Measurements from ENCODE around the gene GRIP2. TPM values are rescaled to one million over a fixed set of nuclear protein-coding genes. Genes with fewer than 3 reads are reported as not detected.

GRIP2 gene
- total and polyA plus RNA-seq, 3 experiments from 2014 or later, result not detected

DNA sequence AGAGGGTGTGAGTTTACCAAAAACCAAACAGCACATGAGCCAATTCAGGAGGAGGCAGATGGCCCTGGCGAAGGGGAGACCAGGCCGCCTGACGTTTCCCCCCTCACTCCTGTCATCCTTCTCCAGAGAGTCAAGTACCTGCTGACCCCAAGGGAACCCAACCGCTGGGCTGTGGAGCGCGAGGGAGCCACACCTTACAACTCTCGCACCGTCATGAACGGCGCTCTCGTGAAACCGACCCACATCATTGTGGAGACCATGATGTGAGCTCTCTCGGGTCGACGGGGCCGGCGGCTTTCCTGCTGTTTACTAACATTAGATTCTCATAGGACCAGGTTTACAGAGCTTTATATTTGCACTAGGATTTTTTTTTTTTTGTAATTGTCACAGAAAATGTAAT lies 55.4 kb downstream of the GRIP2 start:
- peaks cover 9 to 95% (median 35%) of the 10 kb centered on the region in 3 donors for H3K36me3 Mint-ChIP-seq
- no peak overlapping the region for H3K27ac ChIP-seq (ENCODE audit: low read depth, low read length)
- H3K4me1 ChIP-seq (ENCODE audit: insufficient read depth, low read length), result no peaks in the 10 kb centered on the region
- H3K9me3 Mint-ChIP-seq, result no peaks in the 10 kb centered on the region
- H3K9me3 ChIP-seq (ENCODE audit: low read length), result no peaks in the 10 kb centered on the region
- peaks cover 32% of the 10 kb centered on the region for H3K36me3 ChIP-seq (ENCODE audit: insufficient read depth, low read length)
- H3K27me3 ChIP-seq (ENCODE audit: insufficient read depth, low read length, poor library complexity, severe bottlenecking), result no peaks in the 10 kb centered on the region
- no peak for DNase-seq
- no peaks in the 10 kb centered on the region for H3K27me3 Mint-ChIP-seq
- peak overlapping the region in 1 of 8 donors; percentile 22 for H3K27ac Mint-ChIP-seq
- CTCF ChIA-PET, result interaction anchor here (1.5 to 1.6 kb wide), 2 partner anchors 16 to 24 kb away, joined by 3 to 4 read pairs; no protein-coding TSS in a partner anchor
- H3K4me1 Mint-ChIP-seq, result no peaks in the 10 kb centered on the region
- no peak overlapping the region for H3K4me3 Mint-ChIP-seq
- no peak overlapping the region for H3K4me3 ChIP-seq (ENCODE audit: low read length)
- POLR2A ChIA-PET, result interaction anchor here (0.6 kb wide), 1 partner anchor 340 kb away, joined by 3 read pairs; no protein-coding TSS in a partner anchor

DNA sequence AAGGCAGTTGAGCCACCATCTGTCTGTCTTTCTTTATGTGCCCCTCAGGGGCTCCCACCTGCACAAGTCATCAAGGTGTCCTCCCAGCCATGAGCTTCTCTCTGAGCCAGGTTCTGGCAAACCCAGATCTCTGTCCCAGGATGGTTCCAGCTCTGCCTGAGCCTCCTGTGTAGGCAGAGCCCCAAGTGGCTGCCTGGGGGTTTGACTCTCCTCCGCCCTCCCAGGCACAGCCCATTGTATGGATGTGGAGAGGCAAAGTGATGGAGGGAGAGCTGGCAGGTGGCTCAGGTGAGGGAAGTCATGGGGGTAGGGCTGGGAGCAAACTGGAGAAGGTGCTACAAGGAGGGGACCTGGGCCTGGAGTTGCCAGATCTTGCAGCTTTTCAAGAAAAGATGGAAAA lies 56.9 kb downstream of the GRIP2 start:
- H3K4me1 ChIP-seq (ENCODE audit: insufficient read depth, low read length), result no peaks in the 10 kb centered on the region
- H3K27me3 Mint-ChIP-seq, result no peaks in the 10 kb centered on the region
- peaks cover 9 to 98% (median 39%) of the 10 kb centered on the region in 3 donors for H3K36me3 Mint-ChIP-seq
- H3K9me3 ChIP-seq (ENCODE audit: low read length), result no peaks in the 10 kb centered on the region
- no peak overlapping the region for H3K27ac ChIP-seq (ENCODE audit: low read depth, low read length)
- no peaks in the 10 kb centered on the region for H3K9me3 Mint-ChIP-seq
- H3K27ac Mint-ChIP-seq, result peak overlapping the region in 5 of 8 donors; percentile 14 to 79 (median 65)
- H3K27me3 ChIP-seq (ENCODE audit: insufficient read depth, low read length, poor library complexity, severe bottlenecking), result no peaks in the 10 kb centered on the region
- ChIA-PET POLR2A (no interaction called here), CTCF (interaction anchor here (1.2 kb wide), 1 partner anchor 15 kb away, joined by 3 read pairs; no protein-coding TSS in a partner anchor)
- peaks cover 45% of the 10 kb centered on the region for H3K36me3 ChIP-seq (ENCODE audit: insufficient read depth, low read length)
- H3K4me3 Mint-ChIP-seq, result no peak overlapping the region
- DNase-seq, result no peak
- no peaks in the 10 kb centered on the region for H3K4me1 Mint-ChIP-seq
- H3K4me3 ChIP-seq (ENCODE audit: low read length), result no peak overlapping the region

DNA sequence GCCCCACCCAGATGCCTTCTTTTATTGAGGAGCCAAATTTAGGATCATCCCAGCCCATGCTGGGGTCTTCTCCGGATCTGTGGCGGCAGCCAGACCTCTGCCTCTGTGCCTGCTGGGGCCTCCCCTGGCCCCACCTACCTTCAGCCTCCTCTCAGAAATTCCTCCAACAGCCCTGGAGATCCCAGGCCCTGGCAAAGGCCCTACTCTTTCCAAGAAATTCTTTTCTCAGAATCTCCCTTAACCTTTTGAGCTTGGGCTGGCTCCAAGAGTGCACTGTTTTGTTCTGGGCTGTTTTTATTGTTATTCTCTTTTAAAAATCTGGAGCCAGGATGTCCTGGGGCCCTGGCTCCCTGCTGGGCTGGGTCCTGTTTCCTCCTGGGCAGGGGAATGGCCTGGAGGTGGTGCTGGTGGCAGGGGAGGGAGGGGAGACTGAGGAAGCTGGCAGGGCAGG lies 57.8 kb downstream of the GRIP2 start:
- Mint-ChIP-seq H3K9me3 (no peaks in the 10 kb centered on the region), H3K27me3 (no peaks in the 10 kb centered on the region), H3K36me3 (peaks cover 9 to 98% (median 42%) of the 10 kb centered on the region in 3 donors), H3K27ac (peak overlapping the region in 1 of 8 donors; percentile 6), H3K4me3 (no peak overlapping the region), H3K4me1 (no peaks in the 10 kb centered on the region)
- no peak overlapping the region for H3K4me3 ChIP-seq (ENCODE audit: low read length)
- peaks cover 46% of the 10 kb centered on the region for H3K36me3 ChIP-seq (ENCODE audit: insufficient read depth, low read length)
- H3K4me1 ChIP-seq (ENCODE audit: insufficient read depth, low read length), result no peaks in the 10 kb centered on the region
- ChIA-PET POLR2A (no interaction called here), CTCF (no interaction called here)
- no peak overlapping the region for H3K27ac ChIP-seq (ENCODE audit: low read depth, low read length)
- no peaks in the 10 kb centered on the region for H3K27me3 ChIP-seq (ENCODE audit: insufficient read depth, low read length, poor library complexity, severe bottlenecking)
- no peaks in the 10 kb centered on the region for H3K9me3 ChIP-seq (ENCODE audit: low read length)
- DNase-seq, result no peak

DNA sequence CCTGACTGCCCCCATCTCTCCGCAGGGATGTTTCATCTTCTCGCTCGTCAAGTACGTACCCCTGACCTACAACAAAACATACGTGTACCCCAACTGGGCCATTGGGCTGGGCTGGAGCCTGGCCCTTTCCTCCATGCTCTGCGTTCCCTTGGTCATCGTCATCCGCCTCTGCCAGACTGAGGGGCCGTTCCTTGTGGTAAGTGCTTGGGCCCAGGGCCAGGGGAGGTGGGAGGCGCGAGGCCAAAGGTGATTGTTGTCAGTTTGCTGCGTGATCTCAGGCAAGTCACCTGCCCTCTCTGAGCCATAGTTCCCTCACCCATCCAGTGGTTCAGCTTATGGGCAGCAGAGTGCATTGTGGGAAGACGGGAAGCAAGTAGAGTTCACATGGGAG lies 58.5 kb downstream of the GRIP2 start:
- POLR2A ChIA-PET, result no interaction called here
- Histone ChIP-seq H3K4me1 (ENCODE audit: insufficient read depth, low read length) (no peaks in the 10 kb centered on the region), H3K27me3 (ENCODE audit: insufficient read depth, low read length, poor library complexity, severe bottlenecking) (no peaks in the 10 kb centered on the region), H3K9me3 (ENCODE audit: low read length) (no peaks in the 10 kb centered on the region), H3K27ac (ENCODE audit: low read depth, low read length) (no peak overlapping the region), H3K36me3 (ENCODE audit: insufficient read depth, low read length) (peaks cover 51% of the 10 kb centered on the region), H3K4me3 (ENCODE audit: low read length) (no peak overlapping the region)
- H3K36me3 Mint-ChIP-seq, result peaks cover 3 to 98% (median 39%) of the 10 kb centered on the region in 3 donors
- H3K4me1 Mint-ChIP-seq, result no peaks in the 10 kb centered on the region
- DNase-seq, result no peak
- no peak overlapping the region for H3K4me3 Mint-ChIP-seq
- CTCF ChIA-PET, result interaction anchor here (1.4 kb wide), 1 partner anchor 278 kb away, joined by 3 read pairs; no protein-coding TSS in a partner anchor
- no peaks in the 10 kb centered on the region for H3K27me3 Mint-ChIP-seq
- H3K27ac Mint-ChIP-seq, result peak overlapping the region in 2 of 8 donors; percentile 59 to 88
- no peaks in the 10 kb centered on the region for H3K9me3 Mint-ChIP-seq

DNA sequence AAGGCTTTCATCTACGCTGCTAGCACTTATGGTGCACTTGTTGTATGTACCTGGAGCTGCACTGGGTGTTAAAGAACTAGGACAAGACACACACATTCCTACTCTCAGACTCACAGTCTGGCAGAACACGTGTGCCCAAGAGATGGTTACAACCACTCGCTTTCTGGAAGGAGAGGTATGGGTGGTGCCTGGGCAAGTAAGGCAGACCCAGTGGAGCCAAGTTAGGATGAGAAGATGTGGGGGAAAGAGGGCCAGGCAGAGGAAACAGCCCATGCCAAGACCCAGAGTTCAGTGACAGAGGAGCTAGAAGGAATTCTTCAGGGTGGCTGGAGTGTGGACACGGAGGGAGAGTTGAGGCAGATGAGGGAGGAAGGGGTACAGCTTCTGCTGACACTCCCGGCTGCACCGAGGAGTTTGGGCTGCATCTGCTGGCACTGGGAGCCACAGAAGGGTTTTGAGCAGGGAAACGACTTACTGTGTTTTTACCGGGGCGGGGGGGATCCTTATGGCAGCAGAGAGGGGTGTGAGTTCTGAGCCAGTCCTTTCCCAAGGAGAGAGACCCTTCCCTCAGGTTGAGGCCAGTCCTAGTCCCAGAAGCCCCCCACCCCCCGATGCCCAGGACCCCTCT lies 59.0 kb downstream of the GRIP2 start:
- H3K36me3 ChIP-seq (ENCODE audit: insufficient read depth, low read length), result peaks cover 54% of the 10 kb centered on the region
- no peaks in the 10 kb centered on the region for H3K27me3 ChIP-seq (ENCODE audit: insufficient read depth, low read length, poor library complexity, severe bottlenecking)
- H3K9me3 ChIP-seq (ENCODE audit: low read length), result no peaks in the 10 kb centered on the region
- H3K27ac ChIP-seq (ENCODE audit: low read depth, low read length), result no peak overlapping the region
- no peaks in the 10 kb centered on the region for H3K4me1 Mint-ChIP-seq
- H3K4me1 ChIP-seq (ENCODE audit: insufficient read depth, low read length), result no peaks in the 10 kb centered on the region
- no peaks in the 10 kb centered on the region for H3K9me3 Mint-ChIP-seq
- no peak overlapping the region for H3K4me3 ChIP-seq (ENCODE audit: low read length)
- no peaks in the 10 kb centered on the region for H3K27me3 Mint-ChIP-seq
- POLR2A ChIA-PET, result no interaction called here
- no peak overlapping the region for H3K4me3 Mint-ChIP-seq
- peaks cover 3 to 98% (median 39%) of the 10 kb centered on the region in 3 donors for H3K36me3 Mint-ChIP-seq
- no peak for DNase-seq
- peak overlapping the region in 2 of 8 donors; percentile 43 to 64 for H3K27ac Mint-ChIP-seq
- CTCF ChIA-PET, result interaction anchor here (1.4 kb wide), 1 partner anchor 278 kb away, joined by 3 read pairs; no protein-coding TSS in a partner anchor

DNA sequence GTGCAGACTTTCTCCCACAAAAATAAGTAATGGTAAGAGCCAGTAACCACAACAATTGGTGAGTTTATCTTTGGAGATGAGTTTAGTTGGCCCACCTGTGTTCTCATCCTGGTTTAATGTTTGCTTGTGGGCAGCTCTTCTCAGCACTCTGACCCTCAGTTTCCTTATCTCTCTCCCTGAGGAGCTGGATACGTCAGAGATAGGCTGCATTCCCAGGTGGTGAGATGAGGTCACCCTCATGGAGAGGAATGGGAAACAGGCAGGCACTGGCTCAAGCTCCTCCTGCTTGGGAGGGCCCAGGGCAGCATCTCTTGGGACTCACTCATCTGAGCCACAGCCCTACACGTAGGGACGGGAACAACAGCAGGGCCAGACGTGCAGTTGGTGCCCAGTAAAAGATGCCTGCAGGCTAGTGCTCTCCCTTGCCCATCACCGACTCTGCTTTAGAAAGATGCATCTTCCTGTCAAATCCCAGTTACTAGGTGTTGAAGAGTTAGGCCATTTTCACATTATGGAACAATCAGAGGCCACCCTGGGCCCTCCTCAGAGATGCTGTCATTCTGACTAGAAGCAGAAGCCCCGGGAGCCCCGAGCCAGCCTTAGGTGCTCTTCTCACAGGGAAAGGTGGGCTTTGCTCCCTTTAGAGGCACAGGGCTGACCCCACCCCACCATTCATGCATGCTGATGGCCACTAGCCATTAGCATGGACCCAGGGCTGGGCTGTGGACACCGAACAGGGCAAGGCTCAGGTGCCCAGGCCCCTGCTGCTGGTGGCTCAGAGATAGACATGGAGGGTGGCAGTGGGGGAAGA lies 59.7 kb downstream of the GRIP2 start:
- Mint-ChIP-seq H3K4me3 (no peak overlapping the region), H3K27me3 (no peaks in the 10 kb centered on the region), H3K4me1 (no peaks in the 10 kb centered on the region), H3K36me3 (peaks cover 3 to 98% (median 37%) of the 10 kb centered on the region in 3 donors), H3K9me3 (no peaks in the 10 kb centered on the region), H3K27ac (no peak overlapping the region)
- H3K36me3 ChIP-seq (ENCODE audit: insufficient read depth, low read length), result peaks cover 51% of the 10 kb centered on the region
- no peak for DNase-seq
- H3K4me1 ChIP-seq (ENCODE audit: insufficient read depth, low read length), result no peaks in the 10 kb centered on the region
- POLR2A ChIA-PET, result no interaction called here
- no peak overlapping the region for H3K27ac ChIP-seq (ENCODE audit: low read depth, low read length)
- CTCF ChIA-PET, result interaction anchor here (1.4 to 1.7 kb wide), 2 partner anchors 29 to 277 kb away, joined by 3 to 4 read pairs; no protein-coding TSS in a partner anchor
- H3K9me3 ChIP-seq (ENCODE audit: low read length), result no peaks in the 10 kb centered on the region
- H3K27me3 ChIP-seq (ENCODE audit: insufficient read depth, low read length, poor library complexity, severe bottlenecking), result no peaks in the 10 kb centered on the region
- H3K4me3 ChIP-seq (ENCODE audit: low read length), result no peak overlapping the region

DNA sequence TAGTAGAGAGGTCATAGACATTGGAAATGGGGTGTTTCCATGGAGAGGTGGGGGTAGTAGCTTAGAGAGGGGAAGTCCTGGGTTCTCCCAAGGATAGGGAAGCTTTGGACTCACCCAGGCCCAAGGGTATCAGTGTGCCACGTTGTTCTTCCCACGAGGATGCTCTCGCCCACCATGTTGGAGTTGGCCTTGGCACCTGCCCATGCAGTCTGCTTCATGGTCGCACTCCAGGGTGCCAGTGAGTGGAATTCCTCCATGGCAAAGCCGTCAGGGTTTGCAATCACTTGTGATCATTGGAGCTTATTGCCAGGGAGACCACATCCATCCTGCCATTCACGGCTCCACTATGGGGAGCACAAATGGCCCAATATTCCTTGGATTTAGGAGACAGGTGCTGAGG lies 60.6 kb downstream of the GRIP2 start:
- peak overlapping the region in 2 of 8 donors; percentile 17 to 76 for H3K27ac Mint-ChIP-seq
- no peak for DNase-seq
- ChIA-PET CTCF (interaction anchor here (1.7 kb wide), 1 partner anchor 30 kb away, joined by 4 read pairs; no protein-coding TSS in a partner anchor), POLR2A (no interaction called here)
- H3K36me3 Mint-ChIP-seq, result peaks cover 3 to 97% (median 33%) of the 10 kb centered on the region in 3 donors
- H3K4me3 Mint-ChIP-seq, result no peak overlapping the region
- peaks cover 49% of the 10 kb centered on the region for H3K36me3 ChIP-seq (ENCODE audit: insufficient read depth, low read length)
- no peaks in the 10 kb centered on the region for H3K27me3 Mint-ChIP-seq
- H3K4me3 ChIP-seq (ENCODE audit: low read length), result no peak overlapping the region
- no peaks in the 10 kb centered on the region for H3K27me3 ChIP-seq (ENCODE audit: insufficient read depth, low read length, poor library complexity, severe bottlenecking)
- no peaks in the 10 kb centered on the region for H3K9me3 ChIP-seq (ENCODE audit: low read length)
- no peak overlapping the region for H3K27ac ChIP-seq (ENCODE audit: low read depth, low read length)
- no peaks in the 10 kb centered on the region for H3K4me1 Mint-ChIP-seq
- H3K4me1 ChIP-seq (ENCODE audit: insufficient read depth, low read length), result no peaks in the 10 kb centered on the region
- H3K9me3 Mint-ChIP-seq, result no peaks in the 10 kb centered on the region

All from CD8-positive, alpha-beta memory T cell (primary cell).